Thyroid gland (tissue), 4 donors: Measurements from ENCODE around the gene TECTB.
"Not testable (repeated sequence)": the region's sequence is repeated elsewhere in the genome, so short reads cannot be mapped to it uniquely, and the experiment has no call there.

Experiments
- CTCF ChIP-seq, 6 experiments: fragments of 200-600 bp in 3 of 6; fragments of 450-650 bp in 3 of 6; sonication (generic) in 3 of 6; IDR thresholded peaks; one replicate each; pipeline ENCODE4 v1.5.1; 2016 to 2019; ENCODE audit warnings: antibody characterized with exemption in 6 of 6, mild to moderate bottlenecking in 2 of 6, inconsistent platforms in 1 of 6, moderate library complexity in 1 of 6
- POLR2A ChIP-seq, 2 donors: fragments of 450-650 bp; IDR thresholded peaks; one replicate each; pipeline ENCODE4 v1.6.1; 2017; ENCODE audit warnings: antibody characterized with exemption in 2 of 2, mild to moderate bottlenecking in 2 of 2, moderate library complexity in 1 of 2

- not testable (repeated sequence) for TF ChIP-seq CTCF, POLR2A (IDR thresholded peaks at IDR 0.05)
Measured at GRCh38 chr10:112251238-112251637, 32.0 kb upstream of the TECTB start.
